HepG2 (cell line): ENCODE data around the gene PIK3CG. TPM values are rescaled to one million over a fixed set of nuclear protein-coding genes. Genes with fewer than 3 reads are reported as not detected.

Source experiments
- ATAC-seq: fragments of 200-7000 bp; cut with Tn5 transposase; 3 replicates; pipeline ENCODE4 v1.9.1; 2020; ENCODE audit warnings: mild to moderate bottlenecking, moderate library complexity
- BruUV-seq: library from RNA; stranded (reverse); fragments of 400-500 nt; replicated peaks from 2 replicates; lab custom pipeline; 2021; lab: Mats Ljungman, UMichigan
- CTCF ChIA-PET: fragments of 300-600 bp; formaldehyde crosslinking; extraction: SDS; loops from one replicate; lab custom pipeline; 2021; ENCODE audit warnings: low total read pairs, inconsistent platforms, low intra/inter-chr PET ratio; lab: Yijun Ruan, JAX
- POLR2A ChIA-PET: fragments of 350-600 bp; sonication (Branson Sonifier 250); formaldehyde crosslinking; loops from one replicate; lab custom pipeline; 2020; ENCODE audit warnings: antibody characterized with exemption, inconsistent platforms; lab: Yijun Ruan, JAX
- DNase-seq: peaks from one replicate; pipeline ENCODE4 v3.0.0-alpha.2; 2015; ENCODE audit warnings: low spot score
- FAIRE-seq: peaks from 3 replicates; lab custom pipeline; 2011; peaks lifted over from hg19 to GRCh38; lab: Jason Lieb, UNC
- H2AFZ ChIP-seq: one replicate; pipeline ENCODE4 v1.6.1; 2011; ENCODE audit warnings: low read length, inconsistent platforms
- H3K27ac ChIP-seq: fragments of 300-600 bp; 3 replicates; pipeline ENCODE4 v1.8.0; 2011; ENCODE audit warnings: mixed run types, mild to moderate bottlenecking, mixed read lengths, low read length, inconsistent platforms; ENCODE audit not compliant: insufficient read depth; ENCODE audit errors: extremely low read length
- H3K27me3 ChIP-seq, 2 experiments: fragments of 200-600 bp in 1 of 2; 2 replicates in 1 of 2; 3 replicates in 1 of 2; pipeline versions ENCODE4 v1.6.0 to v1.8.0; 2011; ENCODE audit warnings: low read length in 2 of 2, mild to moderate bottlenecking in 2 of 2, moderate library complexity in 2 of 2, inconsistent platforms in 1 of 2; ENCODE audit not compliant: insufficient read depth in 2 of 2, control insufficient read depth in 1 of 2
- H3K36me3 ChIP-seq, 2 experiments: fragments of 200-600 bp in 1 of 2; replicated peaks in 1 of 2; 2 replicates in 1 of 2; 3 replicates in 1 of 2; pipeline versions ENCODE4 v1.5.1 to v1.8.0; 2011; ENCODE audit warnings: low read length in 2 of 2, inconsistent platforms in 1 of 2; ENCODE audit not compliant: insufficient read depth in 2 of 2, control insufficient read depth in 1 of 2
- H3K4me1 ChIP-seq: 2 replicates; pipeline ENCODE4 v1.5.1; 2012; ENCODE audit warnings: low read length, inconsistent platforms; ENCODE audit not compliant: insufficient read depth
- H3K4me2 ChIP-seq: 2 replicates; pipeline ENCODE4 v1.6.0; 2011; ENCODE audit warnings: low read depth, low read length, inconsistent platforms
- H3K4me3 ChIP-seq, 3 experiments: fragments of 200-600 bp in 1 of 3; sonication (generic), shearing (Covaris generic) in 1 of 3; replicated peaks in 1 of 3; 2 replicates each; pipeline ENCODE4 v1.5.1; 2011 to 2016; ENCODE audit warnings: low read length in 3 of 3, inconsistent platforms in 2 of 3, low read depth in 2 of 3, mild to moderate bottlenecking in 2 of 3, control low read depth in 1 of 3, mixed read lengths in 1 of 3; ENCODE audit not compliant: insufficient read depth in 1 of 3
- H3K79me2 ChIP-seq: one replicate; pipeline ENCODE4 v1.6.1; 2011; ENCODE audit warnings: low read length, inconsistent platforms; ENCODE audit not compliant: insufficient read depth
- H3K9ac ChIP-seq: 2 replicates; pipeline ENCODE4 v1.6.0; 2011; ENCODE audit warnings: mild to moderate bottlenecking, low read depth, low read length, inconsistent platforms; ENCODE audit not compliant: insufficient read depth
- H3K9me3 ChIP-seq: 2 replicates; pipeline ENCODE4 v1.5.1; 2012; ENCODE audit warnings: mild to moderate bottlenecking, low read length
- H4K20me1 ChIP-seq: 2 replicates; pipeline ENCODE4 v1.6.0; 2011; ENCODE audit warnings: inconsistent platforms, mild to moderate bottlenecking, low read length, moderate library complexity; ENCODE audit not compliant: insufficient read depth
- MTA1 ChIP-seq: sonication (generic); formaldehyde crosslinking; IDR thresholded peaks from 2 replicates; pipeline ENCODE4 v1.4.0; 2020; ENCODE audit warnings: missing genetic modification reagents, mild to moderate bottlenecking, borderline replicate concordance
- MXD4 ChIP-seq: IDR thresholded peaks from 2 replicates; pipeline ENCODE4 v1.6.1; 2016; ENCODE audit warnings: mild to moderate bottlenecking, missing biosample characterization, missing genetic modification reagents
- MYNN ChIP-seq: sonication (generic); formaldehyde crosslinking; IDR thresholded peaks from 2 replicates; pipeline ENCODE4 v1.4.0; 2020; ENCODE audit warnings: mild to moderate bottlenecking, low read depth, missing genetic modification reagents
- PBX2 ChIP-seq: IDR thresholded peaks from 2 replicates; pipeline ENCODE4 v1.6.1; 2016; ENCODE audit warnings: control low read depth
- REXO4 ChIP-seq: sonication (generic); formaldehyde crosslinking; IDR thresholded peaks from 2 replicates; pipeline ENCODE4 v1.8.0; 2022; ENCODE audit warnings: missing genetic modification reagents, mild to moderate bottlenecking, borderline replicate concordance
- SMC3 ChIP-seq: IDR thresholded peaks from 2 replicates; pipeline ENCODE4 v1.6.1; 2011; ENCODE audit warnings: low read length, improper control_type of control experiment
- ZBTB40 ChIP-seq, 2 experiments: fragments of 450-650 bp in 1 of 2; sonication (generic) in 1 of 2; formaldehyde crosslinking in 1 of 2; IDR thresholded peaks; 2 replicates each; pipeline versions ENCODE4 v1.6.1 to v1.8.0; 2016 to 2022; ENCODE audit warnings: antibody characterized with exemption in 1 of 2, mild to moderate bottlenecking in 1 of 2, missing genetic modification reagents in 1 of 2
- ZNF329 ChIP-seq: sonication (generic); formaldehyde crosslinking; IDR thresholded peaks from 2 replicates; pipeline ENCODE4 v1.9.0; 2021; ENCODE audit warnings: low read depth, mild to moderate bottlenecking, missing genetic modification reagents
- ZNF616 ChIP-seq: sonication (generic); formaldehyde crosslinking; IDR thresholded peaks from 2 replicates; pipeline ENCODE4 v1.5.0; 2020; ENCODE audit warnings: low read depth, mild to moderate bottlenecking, missing genetic modification reagents
- ZNF713 ChIP-seq: sonication (generic); formaldehyde crosslinking; IDR thresholded peaks from 2 replicates; pipeline ENCODE4 v1.4.0; 2020; ENCODE audit warnings: mild to moderate bottlenecking, missing genetic modification reagents
- ZNF75D ChIP-seq: sonication (generic); formaldehyde crosslinking; IDR thresholded peaks from 2 replicates; pipeline ENCODE4 v1.8.1; 2023; ENCODE audit warnings: missing genetic modification reagents, mild to moderate bottlenecking, borderline replicate concordance
- WGBS: methylation state at CpG from one replicate; pipeline ENCODE4 v1.1.6; 2017; ENCODE audit warnings: low lambda C conversion rate; 5-methylcytosine and 5-hydroxymethylcytosine counted together
- in situ Hi-C: cut with HindIII; loops from 2 replicates; pipeline ENCODE4 v1.10.0; 2017; ENCODE audit warnings: low pct_unique_long_range_greater_than_20kb; ENCODE audit not compliant: extremely low pct_ligation_motif_present
- intact Hi-C: fragments of 100-400 bp; cut with micrococcal nuclease; formaldehyde crosslinking; loops from one replicate; pipeline ENCODE4 v1.10.0; 2022; ENCODE audit not compliant: unreplicated experiment
- polyA plus RNA-seq, 8 experiments: library from polyadenylated mRNA; depleted of rRNA in 3 of 8; stranded (reverse) in 7 of 8; unstranded in 1 of 8; fragments of >200 nt; fragmentation: Illumina TruSeq in 4 of 8; extraction: Trizol in 4 of 8; gene quantifications; 2 replicates each; pipeline versions ENCODE4 v1.2.1 to v1.2.3, GENCODE V29; 2011 to 2016; ENCODE audit warnings: low read depth in 4 of 8, missing spikeins in 1 of 8, mixed read lengths in 1 of 8; ENCODE audit not compliant: insufficient read depth in 1 of 8
- total RNA-seq, 5 experiments: library from RNA; depleted of rRNA; stranded (reverse); fragments of >200 nt; fragmentation: Illumina TruSeq; extraction: Trizol; gene quantifications; 2 replicates each; pipeline ENCODE4 v1.2.3, GENCODE V29; 2016; ENCODE audit warnings: low read depth in 1 of 5
- TF ChIP-seq, protein P1 (sequence below): sonication (generic); formaldehyde crosslinking; IDR thresholded peaks from 2 replicates; pipeline ENCODE4 v1.9.0; 2022; ENCODE audit warnings: low read depth, missing genetic modification reagents

Gene PIK3CG
- total and polyA plus RNA-seq, 2 of the 13 experiments (the other 11 are each of a cell fraction or from before 2014, with no cell fraction given): not detected

GRCh38 chr7:106901828-106902441 lies 36.9 kb downstream of the PIK3CG start:
- intact Hi-C loops: no loop called here
- Histone ChIP-seq H3K4me2 (no peak overlapping the region), H3K4me1 (no peaks in the 10 kb centered on the region), H3K36me3 (no peaks in the 10 kb centered on the region), H2AFZ (no peak overlapping the region), H4K20me1 (no peaks in the 10 kb centered on the region), H3K9ac (no peak overlapping the region), H3K79me2 (no peaks in the 10 kb centered on the region), H3K4me3 (no peak overlapping the region), H3K27ac (no peak overlapping the region), H3K27me3 (no peaks in the 10 kb centered on the region; a peak in 1 of 5 replicates), H3K9me3 (no peaks in the 10 kb centered on the region)
- no TSS peak for BruUV-seq
- 4% methylated on average over 4 of the region's 4 CpGs for WGBS
- DNase-seq (no peak), ATAC-seq (no peak), FAIRE-seq (no peak)
- POLR2A ChIA-PET: no interaction called here
- CTCF ChIA-PET: no interaction called here
- in situ Hi-C loops: no loop called here
- TF ChIP-seq ZNF329 (CRISPR knock-in tag) (no peak), ZNF616 (no peak), MXD4 (CRISPR knock-in tag) (no peak), ZNF75D (CRISPR knock-in tag) (no peak), MYNN (CRISPR knock-in tag) (no peak), PBX2 (no peak), ZBTB40 (IDR thresholded peaks at IDR 0.05) (no peak), ZBTB40 (CRISPR knock-in tag; IDR thresholded peaks at IDR 0.05) (no peak), ZNF713 (no peak), SMC3 (no peak), REXO4 (CRISPR knock-in tag) (no peak), MTA1 (no peak)
- TF ChIP-seq, protein P1, sequence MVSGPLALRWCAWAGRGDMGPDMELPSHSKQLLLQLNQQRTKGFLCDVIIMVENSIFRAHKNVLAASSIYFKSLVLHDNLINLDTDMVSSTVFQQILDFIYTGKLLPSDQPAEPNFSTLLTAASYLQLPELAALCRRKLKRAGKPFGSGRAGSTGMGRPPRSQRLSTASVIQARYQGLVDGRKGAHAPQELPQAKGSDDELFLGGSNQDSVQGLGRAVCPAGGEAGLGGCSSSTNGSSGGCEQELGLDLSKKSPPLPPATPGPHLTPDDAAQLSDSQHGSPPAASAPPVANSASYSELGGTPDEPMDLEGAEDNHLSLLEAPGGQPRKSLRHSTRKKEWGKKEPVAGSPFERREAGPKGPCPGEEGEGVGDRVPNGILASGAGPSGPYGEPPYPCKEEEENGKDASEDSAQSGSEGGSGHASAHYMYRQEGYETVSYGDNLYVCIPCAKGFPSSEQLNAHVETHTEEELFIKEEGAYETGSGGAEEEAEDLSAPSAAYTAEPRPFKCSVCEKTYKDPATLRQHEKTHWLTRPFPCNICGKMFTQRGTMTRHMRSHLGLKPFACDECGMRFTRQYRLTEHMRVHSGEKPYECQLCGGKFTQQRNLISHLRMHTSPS (CRISPR knock-in tag): no peak
